H1 (cell line): ENCODE results near the gene CABP4. TPM values are rescaled to one million over a fixed set of nuclear protein-coding genes. Genes with fewer than 3 reads are reported as not detected.

Source experiments
- CTCF ChIA-PET: fragments of 300-600 bp; sonication (Branson Sonifier 250); formaldehyde crosslinking; loops from one replicate; lab custom pipeline; 2021; ENCODE audit not compliant: partially characterized antibody; lab: Charles Lee
- POLR2A ChIA-PET: fragments of 300-600 bp; sonication (Branson Sonifier 250); formaldehyde crosslinking; loops from one replicate; lab custom pipeline; 2021; ENCODE audit warnings: inconsistent platforms; ENCODE audit not compliant: partially characterized antibody; lab: Charles Lee
- DNase-seq, 2 experiments: peaks; one replicate each; pipeline versions ENCODE4 v3.0.0 to v3.0.0-alpha.2; 2010 to 2022; ENCODE audit warnings: low spot score in 2 of 2, low read depth in 1 of 2, mixed read lengths in 1 of 2
- FAIRE-seq: peaks from 2 replicates; lab custom pipeline; 2011; peaks lifted over from hg19 to GRCh38; lab: Jason Lieb, UNC
- H2AFZ ChIP-seq: 2 replicates; pipeline ENCODE4 v1.8.1; 2012; ENCODE audit warnings: low read length, inconsistent platforms
- H2AK5ac ChIP-seq: 2 replicates; pipeline ENCODE4 v1.6.1; 2013; ENCODE audit warnings: low read depth, low read length
- H2BK120ac ChIP-seq: replicated peaks from 2 replicates; pipeline ENCODE3; 2013; ENCODE audit warnings: low read depth, low read length, inconsistent platforms
- H2BK12ac ChIP-seq: 2 replicates; pipeline ENCODE4 v1.6.1; 2013; ENCODE audit warnings: low read depth, low read length
- H2BK15ac ChIP-seq: 2 replicates; pipeline ENCODE4 v1.6.1; 2013; ENCODE audit warnings: low read length
- H2BK20ac ChIP-seq: 2 replicates; pipeline ENCODE4 v1.6.1; 2013; ENCODE audit warnings: low read length
- H2BK5ac ChIP-seq: 2 replicates; pipeline ENCODE4 v1.6.1; 2013; ENCODE audit warnings: low read depth, low read length
- H3K14ac ChIP-seq: 2 replicates; pipeline ENCODE4 v1.6.1; 2013; ENCODE audit warnings: inconsistent platforms; ENCODE audit not compliant: insufficient read length
- H3K18ac ChIP-seq: 2 replicates; pipeline ENCODE4 v1.6.1; 2013; ENCODE audit warnings: low read length; ENCODE audit errors: extremely low read depth
- H3K23ac ChIP-seq: 2 replicates; pipeline ENCODE4 v1.6.1; 2013; ENCODE audit warnings: inconsistent platforms; ENCODE audit not compliant: insufficient read length
- H3K23me2 ChIP-seq: 2 replicates; pipeline ENCODE4 v1.6.1; 2013; ENCODE audit warnings: low read depth, low read length
- H3K27ac ChIP-seq: 2 replicates; pipeline ENCODE4 v1.6.1; 2011; ENCODE audit warnings: low read depth, low read length, inconsistent platforms
- H3K27me3 ChIP-seq, 4 experiments: replicated peaks in 1 of 4; 1 replicate in 1 of 4; 2 replicates in 3 of 4; pipeline versions ENCODE4 v1.6.1 to v1.8.1; 2011 to 2013; ENCODE audit warnings: low read length in 3 of 4, mild to moderate bottlenecking in 3 of 4, inconsistent platforms in 2 of 4, mixed read lengths in 2 of 4, moderate library complexity in 1 of 4; ENCODE audit not compliant: control insufficient read depth in 3 of 4, insufficient read depth in 3 of 4; ENCODE audit errors: extremely low read depth in 1 of 4
- H3K36me3 ChIP-seq, 4 experiments: 2 replicates each; pipeline versions ENCODE4 v1.6.1 to v1.8.1; 2011 to 2013; ENCODE audit warnings: mild to moderate bottlenecking in 4 of 4, low read length in 3 of 4, moderate library complexity in 2 of 4, control low read depth in 1 of 4, inconsistent platforms in 1 of 4; ENCODE audit not compliant: insufficient read depth in 4 of 4, control insufficient read depth in 2 of 4
- H3K4ac ChIP-seq: replicated peaks from 2 replicates; pipeline ENCODE3; 2013; ENCODE audit warnings: low read length, low read depth, mixed read lengths, inconsistent platforms; ENCODE audit not compliant: insufficient read length
- H3K4me1 ChIP-seq, 4 experiments: replicated peaks in 1 of 4; 1 replicate in 1 of 4; 2 replicates in 3 of 4; pipeline versions ENCODE4 v1.6.1 to v1.8.1; 2011 to 2013; ENCODE audit warnings: low read length in 3 of 4, inconsistent platforms in 2 of 4, mixed read lengths in 1 of 4; ENCODE audit not compliant: insufficient read depth in 4 of 4, control insufficient read depth in 3 of 4
- H3K4me2 ChIP-seq, 2 experiments: 2 replicates each; pipeline versions ENCODE4 v1.6.1 to v1.8.1; 2011 to 2013; ENCODE audit warnings: low read depth in 2 of 2, low read length in 2 of 2, control low read depth in 1 of 2, inconsistent platforms in 1 of 2, mild to moderate bottlenecking in 1 of 2; ENCODE audit not compliant: insufficient read depth in 1 of 2
- H3K4me3 ChIP-seq, 4 experiments: fragments of 200-600, 300-600 bp in 1 of 4; sonication (generic), shearing (Covaris generic), sonication (Bioruptor Twin) in 1 of 4; 2 replicates each; pipeline versions ENCODE4 v1.5.1 to v1.8.1; 2011 to 2016; ENCODE audit warnings: low read length in 4 of 4, low read depth in 3 of 4, control low read depth in 2 of 4, inconsistent platforms in 2 of 4, mild to moderate bottlenecking in 2 of 4, mixed read lengths in 1 of 4, moderate library complexity in 1 of 4; ENCODE audit not compliant: insufficient read depth in 2 of 4; ENCODE audit errors: extremely low read depth in 1 of 4
- H3K56ac ChIP-seq: replicated peaks from 2 replicates; pipeline ENCODE3; 2013; ENCODE audit warnings: low read depth, mild to moderate bottlenecking, mixed read lengths, low read length, inconsistent platforms; ENCODE audit not compliant: insufficient read length
- H3K79me1 ChIP-seq: 2 replicates; pipeline ENCODE4 v1.6.1; 2013; ENCODE audit warnings: low read depth, low read length, control low read depth
- H3K79me2 ChIP-seq, 2 experiments: 2 replicates each; pipeline versions ENCODE4 v1.6.1 to v1.8.1; 2012 to 2013; ENCODE audit warnings: low read length in 2 of 2, mild to moderate bottlenecking in 2 of 2, inconsistent platforms in 1 of 2; ENCODE audit not compliant: insufficient read depth in 2 of 2, control insufficient read depth in 1 of 2
- H3K9ac ChIP-seq, 4 experiments: replicated peaks in 1 of 4; 1 replicate in 1 of 4; 2 replicates in 3 of 4; pipeline versions ENCODE4 v1.6.1 to v1.8.1; 2011 to 2013; ENCODE audit warnings: low read depth in 3 of 4, low read length in 3 of 4, control low read depth in 2 of 4, mild to moderate bottlenecking in 2 of 4, moderate library complexity in 2 of 4, inconsistent platforms in 1 of 4; ENCODE audit errors: extremely low read depth in 1 of 4
- H3K9me3 ChIP-seq, 2 experiments: 2 replicates each; pipeline versions ENCODE4 v1.6.1 to v1.8.1; 2012 to 2013; ENCODE audit warnings: mild to moderate bottlenecking in 2 of 2, moderate library complexity in 2 of 2, control low read depth in 1 of 2, inconsistent platforms in 1 of 2, low read depth in 1 of 2, low read length in 1 of 2, mixed read lengths in 1 of 2; ENCODE audit not compliant: insufficient read depth in 2 of 2
- H4K20me1 ChIP-seq, 2 experiments: replicated peaks in 1 of 2; 2 replicates each; pipeline versions ENCODE3 to v1.8.1; 2011 to 2013; ENCODE audit warnings: inconsistent platforms in 2 of 2, low read length in 2 of 2, mild to moderate bottlenecking in 1 of 2; ENCODE audit not compliant: insufficient read depth in 2 of 2, control insufficient read depth in 1 of 2
- H4K5ac ChIP-seq: 2 replicates; pipeline ENCODE4 v1.6.1; 2013; ENCODE audit warnings: low read length, low read depth, mixed read lengths, inconsistent platforms; ENCODE audit not compliant: insufficient read length
- H4K8ac ChIP-seq: 2 replicates; pipeline ENCODE4 v1.8.0; 2013; ENCODE audit warnings: mild to moderate bottlenecking, moderate library complexity, low read length, inconsistent platforms; ENCODE audit not compliant: insufficient read depth; ENCODE audit errors: extremely low read depth
- H4K91ac ChIP-seq: replicated peaks from 2 replicates; pipeline ENCODE3; 2013; ENCODE audit warnings: low read length, mixed read lengths, inconsistent platforms; ENCODE audit not compliant: insufficient read length
- CBX8 ChIP-seq: fragments of 300-800, 300-1000 bp; sonication (generic); IDR thresholded peaks from 2 replicates; pipeline ENCODE4 v1.7.1; 2016; ENCODE audit warnings: low read depth, low read length, borderline replicate concordance
- CEBPB ChIP-seq: IDR thresholded peaks from 2 replicates; pipeline ENCODE4 v1.6.1; 2012; ENCODE audit warnings: low read depth, low read length
- E2F6 ChIP-seq: IDR thresholded peaks from 2 replicates; pipeline ENCODE4 v1.6.1; 2012; ENCODE audit warnings: inconsistent platforms
- HDAC6 ChIP-seq: IDR thresholded peaks from one replicate; pipeline ENCODE4 v1.7.1; 2012; ENCODE audit warnings: low read depth, mild to moderate bottlenecking, inconsistent platforms, low read length, moderate library complexity
- NRF1 ChIP-seq: IDR thresholded peaks from 2 replicates; pipeline ENCODE4 v1.6.1; 2011; ENCODE audit warnings: mild to moderate bottlenecking, low read depth, low read length, improper control_type of control experiment
- POLR2A ChIP-seq, 2 experiments: IDR thresholded peaks; 1 replicate in 1 of 2; 2 replicates in 1 of 2; pipeline ENCODE4 v1.6.1; 2011; ENCODE audit warnings: low read depth in 2 of 2, low read length in 2 of 2, mild to moderate bottlenecking in 2 of 2; ENCODE audit errors: control extremely low read depth in 1 of 2
- POU5F1 ChIP-seq: IDR thresholded peaks from 2 replicates; pipeline ENCODE4 v1.6.1; 2011; ENCODE audit warnings: low read depth, mild to moderate bottlenecking, low read length, moderate library complexity
- RAD21 ChIP-seq, 2 experiments: IDR thresholded peaks in 1 of 2; conservative IDR thresholded peaks in 1 of 2; 2 replicates each; pipeline ENCODE4 v1.6.1; 2011; ENCODE audit warnings: low read depth in 2 of 2, low read length in 2 of 2, improper control_type of control experiment in 1 of 2, inconsistent platforms in 1 of 2, mild to moderate bottlenecking in 1 of 2, moderate library complexity in 1 of 2
- SP4 ChIP-seq: IDR thresholded peaks from 2 replicates; pipeline ENCODE4 v1.6.1; 2012; ENCODE audit warnings: low read length, inconsistent platforms
- ZNF274 ChIP-seq: IDR thresholded peaks from 2 replicates; pipeline ENCODE4 v1.7.0; 2012; ENCODE audit warnings: low read length, borderline replicate concordance; ENCODE audit errors: extremely low read depth
- WGBS, 2 experiments: shearing (Covaris generic) in 1 of 2; methylation state at CpG; one replicate each; pipeline versions ENCODE4 v1.1.6 to v1.1.7; 2013 to 2015; ENCODE audit warnings: low lambda C conversion rate in 2 of 2, mixed read lengths in 2 of 2, inconsistent platforms in 1 of 2, low coverage in 1 of 2, missing lambda C conversion rate in 1 of 2; ENCODE audit not compliant: insufficient replicate concordance in 2 of 2, insufficient coverage in 1 of 2, insufficient read length in 1 of 2; ENCODE audit errors: extremely low coverage in 1 of 2, missing lambda C conversion rate in 1 of 2; 5-methylcytosine and 5-hydroxymethylcytosine counted together
- polyA plus RNA-seq, 7 experiments: library from polyadenylated mRNA; depleted of rRNA in 3 of 7; stranded (reverse) in 5 of 7; unstranded in 2 of 7; fragments of >200 nt in 5 of 7; fragments of 200-250 nt in 2 of 7; gene quantifications; 1 replicate in 5 of 7; 2 replicates in 1 of 7; 4 replicates in 1 of 7; pipeline versions ENCODE4 v1.2.1 to v1.2.3, GENCODE V29; 2011 to 2013; ENCODE audit warnings: missing spikeins in 2 of 7, mixed read lengths in 2 of 7
- total RNA-seq: library from RNA; stranded (reverse); fragmentation: NEBNext Ultra II Directional; extraction: Animal tissue kit (Norgen Biotek cat#: 25700); gene quantifications from 2 replicates; pipeline ENCODE4 v1.2.1, GENCODE V29; 2021
- TF ChIP-seq, protein P1 (sequence below): IDR thresholded peaks from 2 replicates; pipeline ENCODE4 v1.6.1; 2011; ENCODE audit warnings: low read length, improper control_type of control experiment

The CABP4 gene
- total and polyA plus RNA-seq, 2 of the 8 experiments (the other 6 are each of a cell fraction or from before 2014, with no cell fraction given) = not detected

DNA sequence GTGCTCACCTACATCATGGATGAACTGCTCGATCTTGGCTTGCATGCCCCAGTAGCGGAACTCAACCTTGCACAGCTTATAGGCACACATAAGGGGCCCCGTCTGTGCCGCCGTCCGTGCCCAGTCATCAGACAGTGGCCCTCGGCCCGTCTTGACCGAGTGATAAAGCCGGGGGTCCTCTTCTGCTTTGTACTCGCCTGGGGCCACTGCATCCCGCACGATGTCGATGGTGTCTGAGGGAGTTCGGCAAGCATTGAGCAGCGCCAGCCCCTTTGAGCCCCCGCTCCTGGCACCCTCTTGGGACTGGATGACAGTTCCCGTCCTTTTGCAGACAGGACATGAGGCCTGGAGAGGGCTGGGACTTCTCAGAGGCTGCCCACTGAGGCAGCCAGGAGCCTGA lies 46.7 kb downstream of the CABP4 start:
- Histone ChIP-seq H2BK20ac (no peak overlapping the region), H3K14ac (no peak overlapping the region), H3K9ac (no peak overlapping the region), H2AK5ac (no peak overlapping the region), H2BK12ac (no peak overlapping the region), H2BK5ac (no peak overlapping the region), H4K20me1 (peaks cover 3 to 13% of the 10 kb centered on the region in 2 experiments), H3K4ac (no peak overlapping the region), H3K23me2 (peaks cover 14% of the 10 kb centered on the region; the same call in 1 of the 2 replicates), H3K4me3 (no peak overlapping the region), H2BK120ac (no peak overlapping the region), H3K23ac (no peak overlapping the region), H3K18ac (no peak overlapping the region), H4K5ac (no peak overlapping the region), H4K91ac (no peak overlapping the region), H3K4me2 (no peak overlapping the region), H2AFZ (no peak overlapping the region), H3K79me2 (0 out of 4 replicates have a peak, but pooled peaks cover 0 to 4% of the 10 kb centered on the region in 2 experiments), H3K79me1 (no peaks in the 10 kb centered on the region), H3K27ac (no peak overlapping the region), H2BK15ac (no peak overlapping the region), H3K9me3 (no peaks in the 10 kb centered on the region), H4K8ac (no peak overlapping the region), H3K36me3 (peaks cover 0 to 8% (median 4%) of the 10 kb centered on the region in 4 experiments; a peak in 5 of 8 replicates), H3K4me1 (peaks cover 0 to 20% (median 7%) of the 10 kb centered on the region in 4 experiments; a peak in 5 of 7 replicates), H3K27me3 (peaks cover 0 to 8% (median 4%) of the 10 kb centered on the region in 4 experiments; a peak in 3 of 7 replicates), H3K56ac (no peak overlapping the region)
- FAIRE-seq = no peak
- POLR2A ChIA-PET = interaction anchor here (1.3 kb wide), 1 partner anchor 11 kb away, joined by 3 read pairs; no protein-coding TSS in a partner anchor
- CTCF ChIA-PET = interaction anchor here (1.2 to 1.4 kb wide), 3 partner anchors 9 to 113 kb away, joined by 3 to 4 read pairs (median 4); no protein-coding TSS in a partner anchor
- no peak for DNase-seq
- WGBS, 2 experiments = 94% methylated on average over 12 of the region's 18 CpGs; no CpG with 5 or more reads in 1 of the 2 experiments
- no peak for TF ChIP-seq CEBPB
- TF ChIP-seq POLR2A (IDR thresholded peaks at IDR 0.05; ENCODE audit: control extremely low read depth in 1 of 2, low read depth in 2 of 2, low read length in 2 of 2) = no peak
- TF ChIP-seq CBX8 = no peak
- TF ChIP-seq RAD21 (IDR thresholded peaks at IDR 0.05 in 1 of 2, conservative IDR thresholded peaks at IDR 0.05 in 1 of 2; ENCODE audit: low read depth in 2 of 2, low read length in 2 of 2) = no peak
- no peak for TF ChIP-seq E2F6
- no peak for TF ChIP-seq SP4
- TF ChIP-seq HDAC6 = no peak
- TF ChIP-seq POU5F1 = no peak
- TF ChIP-seq ZNF274 = no peak
- TF ChIP-seq, protein P1, sequence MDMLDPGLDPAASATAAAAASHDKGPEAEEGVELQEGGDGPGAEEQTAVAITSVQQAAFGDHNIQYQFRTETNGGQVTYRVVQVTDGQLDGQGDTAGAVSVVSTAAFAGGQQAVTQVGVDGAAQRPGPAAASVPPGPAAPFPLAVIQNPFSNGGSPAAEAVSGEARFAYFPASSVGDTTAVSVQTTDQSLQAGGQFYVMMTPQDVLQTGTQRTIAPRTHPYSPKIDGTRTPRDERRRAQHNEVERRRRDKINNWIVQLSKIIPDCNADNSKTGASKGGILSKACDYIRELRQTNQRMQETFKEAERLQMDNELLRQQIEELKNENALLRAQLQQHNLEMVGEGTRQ = no peak
- TF ChIP-seq NRF1 = no peak
